ENCODE data around the gene RPS19BP1.

Gene RPS19BP1

DNA sequence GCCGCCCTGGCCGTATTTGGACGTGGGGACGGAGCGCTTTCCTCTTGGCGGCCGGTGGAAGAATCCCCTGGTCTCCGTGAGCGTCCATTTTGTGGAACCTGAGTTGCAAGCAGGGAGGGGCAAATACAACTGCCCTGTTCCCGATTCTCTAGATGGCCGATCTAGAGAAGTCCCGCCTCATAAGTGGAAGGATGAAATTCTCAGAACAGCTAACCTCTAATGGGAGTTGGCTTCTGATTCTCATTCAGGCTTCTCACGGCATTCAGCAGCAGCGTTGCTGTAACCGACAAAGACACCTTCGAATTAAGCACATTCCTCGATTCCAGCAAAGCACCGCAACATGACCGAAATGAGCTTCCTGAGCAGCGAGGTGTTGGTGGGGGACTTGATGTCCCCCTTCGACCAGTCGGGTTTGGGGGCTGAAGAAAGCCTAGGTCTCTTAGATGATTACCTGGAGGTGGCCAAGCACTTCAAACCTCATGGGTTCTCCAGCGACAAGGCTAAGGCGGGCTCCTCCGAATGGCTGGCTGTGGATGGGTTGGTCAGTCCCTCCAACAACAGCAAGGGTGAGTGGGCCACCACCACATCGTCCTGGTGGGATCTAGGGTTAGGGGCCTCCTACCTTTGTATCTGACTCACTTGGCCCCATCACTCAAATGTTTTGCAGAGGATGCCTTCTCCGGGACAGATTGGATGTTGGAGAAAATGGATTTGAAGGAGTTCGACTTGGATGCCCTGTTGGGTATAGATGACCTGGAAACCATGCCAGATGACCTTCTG lies 11.3 kb downstream of the RPS19BP1 start:
- 0 out of 2 replicates have a peak, but pooled peaks have one; percentile 8 for TF ChIP-seq NFIC (IDR thresholded peaks at IDR 0.05)
- 0 out of 2 replicates have a peak, but pooled peaks have one; percentile 5 for TF ChIP-seq EGR1 (IDR thresholded peaks at IDR 0.05)

DNA sequence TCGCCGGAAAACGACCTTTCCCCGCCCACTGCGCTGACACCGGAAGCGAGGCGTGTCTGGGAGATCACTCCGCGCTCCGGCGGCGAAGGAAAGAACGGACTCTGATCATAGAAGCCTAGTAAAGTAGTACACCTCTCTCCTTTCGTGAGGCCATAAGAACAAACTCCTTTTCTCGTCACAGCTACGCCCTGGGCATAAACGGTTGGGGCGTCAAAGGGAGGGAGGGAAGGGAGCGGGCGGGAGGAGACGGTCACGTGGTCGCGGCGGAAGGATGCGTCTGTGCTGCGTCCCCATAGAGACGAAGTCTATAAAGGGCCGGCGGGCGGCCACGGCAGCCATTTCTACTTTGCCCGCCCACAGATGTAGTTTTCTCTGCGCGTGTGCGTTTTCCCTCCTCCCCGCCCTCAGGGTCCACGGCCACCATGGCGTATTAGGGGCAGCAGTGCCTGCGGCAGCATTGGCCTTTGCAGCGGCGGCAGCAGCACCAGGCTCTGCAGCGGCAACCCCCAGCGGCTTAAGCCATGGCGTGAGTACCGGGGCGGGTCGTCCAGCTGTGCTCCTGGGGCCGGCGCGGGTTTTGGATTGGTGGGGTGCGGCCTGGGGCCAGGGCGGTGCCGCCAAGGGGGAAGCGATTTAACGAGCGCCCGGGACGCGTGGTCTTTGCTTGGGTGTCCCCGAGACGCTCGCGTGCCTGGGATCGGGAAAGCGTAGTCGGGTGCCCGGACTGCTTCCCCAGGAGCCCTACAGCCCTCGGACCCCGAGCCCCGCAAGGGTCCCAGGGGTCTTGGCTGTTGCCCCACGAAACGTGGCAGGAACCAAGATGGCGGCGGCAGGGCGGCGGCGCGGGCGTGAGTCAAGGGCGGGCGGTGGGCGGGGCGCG lies 12.1 kb downstream of the RPS19BP1 start, which contains the start of gene ATF4:
Gene ATF4 (plus strand): TSS at position 337 of the 880 bp plus-strand sequence. CDS start 884 bp downstream, outside the sequence.
- TF ChIP-seq, protein P1, sequence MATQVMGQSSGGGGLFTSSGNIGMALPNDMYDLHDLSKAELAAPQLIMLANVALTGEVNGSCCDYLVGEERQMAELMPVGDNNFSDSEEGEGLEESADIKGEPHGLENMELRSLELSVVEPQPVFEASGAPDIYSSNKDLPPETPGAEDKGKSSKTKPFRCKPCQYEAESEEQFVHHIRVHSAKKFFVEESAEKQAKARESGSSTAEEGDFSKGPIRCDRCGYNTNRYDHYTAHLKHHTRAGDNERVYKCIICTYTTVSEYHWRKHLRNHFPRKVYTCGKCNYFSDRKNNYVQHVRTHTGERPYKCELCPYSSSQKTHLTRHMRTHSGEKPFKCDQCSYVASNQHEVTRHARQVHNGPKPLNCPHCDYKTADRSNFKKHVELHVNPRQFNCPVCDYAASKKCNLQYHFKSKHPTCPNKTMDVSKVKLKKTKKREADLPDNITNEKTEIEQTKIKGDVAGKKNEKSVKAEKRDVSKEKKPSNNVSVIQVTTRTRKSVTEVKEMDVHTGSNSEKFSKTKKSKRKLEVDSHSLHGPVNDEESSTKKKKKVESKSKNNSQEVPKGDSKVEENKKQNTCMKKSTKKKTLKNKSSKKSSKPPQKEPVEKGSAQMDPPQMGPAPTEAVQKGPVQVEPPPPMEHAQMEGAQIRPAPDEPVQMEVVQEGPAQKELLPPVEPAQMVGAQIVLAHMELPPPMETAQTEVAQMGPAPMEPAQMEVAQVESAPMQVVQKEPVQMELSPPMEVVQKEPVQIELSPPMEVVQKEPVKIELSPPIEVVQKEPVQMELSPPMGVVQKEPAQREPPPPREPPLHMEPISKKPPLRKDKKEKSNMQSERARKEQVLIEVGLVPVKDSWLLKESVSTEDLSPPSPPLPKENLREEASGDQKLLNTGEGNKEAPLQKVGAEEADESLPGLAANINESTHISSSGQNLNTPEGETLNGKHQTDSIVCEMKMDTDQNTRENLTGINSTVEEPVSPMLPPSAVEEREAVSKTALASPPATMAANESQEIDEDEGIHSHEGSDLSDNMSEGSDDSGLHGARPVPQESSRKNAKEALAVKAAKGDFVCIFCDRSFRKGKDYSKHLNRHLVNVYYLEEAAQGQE (IDR thresholded peaks at IDR 0.05; ENCODE audit: low read depth) = no peak
- no peak for TF ChIP-seq TEAD4 (IDR thresholded peaks at IDR 0.05)
- TF ChIP-seq TCF12 (IDR thresholded peaks at IDR 0.05; ENCODE audit: low read depth) = peak; percentile 28
- no peak for TF ChIP-seq FOXM1 (IDR thresholded peaks at IDR 0.05; ENCODE audit: borderline replicate concordance, low read depth)
- no peak for TF ChIP-seq RAD21 (IDR thresholded peaks at IDR 0.05; ENCODE audit: low read depth)
- no peak for TF ChIP-seq CEBPB (IDR thresholded peaks at IDR 0.05)
- no peak for TF ChIP-seq NFIC (IDR thresholded peaks at IDR 0.05)
- peak; percentile 96 for TF ChIP-seq YY1 (IDR thresholded peaks at IDR 0.05; ENCODE audit: low read depth)
- peak; percentile 96 for TF ChIP-seq TAF1 (IDR thresholded peaks at IDR 0.05; ENCODE audit: low read depth)
- 0 out of 2 replicates have a peak, but pooled peaks have one; percentile 15 for TF ChIP-seq EP300 (IDR thresholded peaks at IDR 0.05; ENCODE audit: borderline replicate concordance)
- TF ChIP-seq, protein P2, sequence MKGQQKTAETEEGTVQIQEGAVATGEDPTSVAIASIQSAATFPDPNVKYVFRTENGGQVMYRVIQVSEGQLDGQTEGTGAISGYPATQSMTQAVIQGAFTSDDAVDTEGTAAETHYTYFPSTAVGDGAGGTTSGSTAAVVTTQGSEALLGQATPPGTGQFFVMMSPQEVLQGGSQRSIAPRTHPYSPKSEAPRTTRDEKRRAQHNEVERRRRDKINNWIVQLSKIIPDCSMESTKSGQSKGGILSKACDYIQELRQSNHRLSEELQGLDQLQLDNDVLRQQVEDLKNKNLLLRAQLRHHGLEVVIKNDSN (IDR thresholded peaks at IDR 0.05) = peak; percentile 99
- peak; percentile 68; the same call in 1 of the 2 replicates for TF ChIP-seq CREB1 (IDR thresholded peaks at IDR 0.05; ENCODE audit: low read depth)
- TF ChIP-seq, protein P3, sequence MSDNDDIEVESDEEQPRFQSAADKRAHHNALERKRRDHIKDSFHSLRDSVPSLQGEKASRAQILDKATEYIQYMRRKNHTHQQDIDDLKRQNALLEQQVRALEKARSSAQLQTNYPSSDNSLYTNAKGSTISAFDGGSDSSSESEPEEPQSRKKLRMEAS (IDR thresholded peaks at IDR 0.05) = peak; percentile 77
- peak; percentile 24; the same call in 1 of the 2 replicates for TF ChIP-seq EGR1 (IDR thresholded peaks at IDR 0.05)
- TF ChIP-seq ZBTB7A (IDR thresholded peaks at IDR 0.05; ENCODE audit: low read depth) = peak; percentile 94

DNA sequence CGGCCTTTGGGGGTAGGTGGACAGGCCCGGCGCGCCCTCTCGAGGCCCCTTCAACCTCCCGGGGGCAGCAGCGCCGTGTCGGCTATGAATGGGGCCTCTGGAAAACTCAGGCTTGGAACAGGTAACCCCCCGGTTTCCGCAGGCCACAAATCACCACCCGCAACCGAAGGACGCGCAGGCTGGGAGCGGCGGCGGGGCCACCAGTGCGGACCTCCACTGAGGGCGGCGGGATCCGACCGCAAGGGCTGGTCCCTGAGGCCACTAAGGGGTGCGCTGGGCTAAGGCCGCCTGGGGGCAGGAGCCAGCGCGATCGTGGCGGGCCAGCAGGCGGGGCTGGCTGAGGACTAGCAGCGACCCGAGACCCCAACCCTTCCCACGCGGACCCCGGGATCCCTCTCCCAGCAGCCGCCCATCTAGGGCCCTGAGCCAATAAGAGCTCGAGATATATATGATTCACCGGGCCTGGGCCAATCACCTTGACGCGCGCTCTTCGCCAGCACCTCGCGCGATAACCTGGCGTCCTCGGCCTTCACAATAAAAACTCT lies 12.8 kb downstream of the RPS19BP1 start:
- TF ChIP-seq, protein P2 (IDR thresholded peaks at IDR 0.05) = no peak
- TF ChIP-seq, protein P3 (IDR thresholded peaks at IDR 0.05) = no peak
- no peak for TF ChIP-seq CEBPB (IDR thresholded peaks at IDR 0.05)
- peak; percentile 26; the same call in 1 of the 2 replicates for TF ChIP-seq RAD21 (IDR thresholded peaks at IDR 0.05; ENCODE audit: low read depth)
- TF ChIP-seq ZBTB7A (IDR thresholded peaks at IDR 0.05; ENCODE audit: low read depth) = peak; percentile 99
- TF ChIP-seq TCF12 (IDR thresholded peaks at IDR 0.05; ENCODE audit: low read depth) = no peak
- no peak; the same call in 1 of the 2 replicates for TF ChIP-seq EGR1 (IDR thresholded peaks at IDR 0.05)
- no peak for TF ChIP-seq CREB1 (IDR thresholded peaks at IDR 0.05; ENCODE audit: low read depth)
- TF ChIP-seq TEAD4 (IDR thresholded peaks at IDR 0.05) = no peak
- peak; percentile 22; the same call in 1 of the 2 replicates for TF ChIP-seq YY1 (IDR thresholded peaks at IDR 0.05; ENCODE audit: low read depth)
- peak; percentile 42; the same call in 1 of the 2 replicates for TF ChIP-seq NFIC (IDR thresholded peaks at IDR 0.05)
- peak; percentile 36 for TF ChIP-seq TAF1 (IDR thresholded peaks at IDR 0.05; ENCODE audit: low read depth)
- TF ChIP-seq, protein P1 (IDR thresholded peaks at IDR 0.05; ENCODE audit: low read depth) = no peak
- TF ChIP-seq EP300 (IDR thresholded peaks at IDR 0.05; ENCODE audit: borderline replicate concordance) = no peak
- peak; percentile 76 for TF ChIP-seq FOXM1 (IDR thresholded peaks at IDR 0.05; ENCODE audit: borderline replicate concordance, low read depth)

DNA sequence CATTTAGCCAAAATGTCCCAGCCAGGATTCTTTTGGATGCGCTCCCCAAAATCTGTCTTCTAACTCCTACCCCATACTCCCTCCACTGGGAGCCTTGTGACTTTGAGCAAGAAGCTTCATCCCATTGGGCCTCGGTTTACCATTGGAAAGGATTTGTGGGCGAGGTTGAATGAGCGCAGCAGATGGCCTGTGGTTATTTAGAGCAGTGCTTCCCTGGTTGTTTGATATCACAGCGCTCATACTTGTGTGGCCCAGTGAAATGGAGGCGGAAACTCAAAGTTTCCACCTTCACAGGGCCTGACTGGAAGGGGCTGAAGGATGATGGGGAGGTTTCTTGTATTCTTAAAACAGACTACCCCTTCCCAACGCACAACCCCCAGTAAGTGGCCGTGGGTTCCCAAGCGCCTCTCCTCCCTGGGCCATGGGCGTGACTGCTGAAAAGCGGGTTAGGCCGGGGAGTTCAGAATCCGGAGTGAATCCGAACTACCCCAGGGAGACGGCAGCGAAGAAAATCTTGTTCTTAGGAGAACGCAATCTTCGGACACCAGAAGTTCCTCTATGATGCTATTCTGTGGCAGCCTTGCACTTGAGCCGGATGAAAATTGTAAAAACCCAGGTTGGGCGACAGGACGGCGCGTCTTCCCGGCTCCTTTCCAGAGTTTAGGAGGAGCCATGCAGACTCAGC lies 13.4 kb downstream of the RPS19BP1 start:
- TF ChIP-seq TAF1 (IDR thresholded peaks at IDR 0.05; ENCODE audit: low read depth) (0 out of 2 replicates have a peak, but pooled peaks have one; percentile 47), TEAD4 (IDR thresholded peaks at IDR 0.05) (no peak), FOXM1 (IDR thresholded peaks at IDR 0.05; ENCODE audit: borderline replicate concordance, low read depth) (no peak), EGR1 (IDR thresholded peaks at IDR 0.05) (no peak), CREB1 (IDR thresholded peaks at IDR 0.05; ENCODE audit: low read depth) (no peak), EP300 (IDR thresholded peaks at IDR 0.05; ENCODE audit: borderline replicate concordance) (peak; percentile 22; the same call in 1 of the 2 replicates)
- TF ChIP-seq, protein P3 (IDR thresholded peaks at IDR 0.05) = no peak
